ENCODE results near the gene LRCH3.

Gene LRCH3

GRCh38 chr3:197756704-197757103, 34.4 kb upstream of the LRCH3 start:
- TF ChIP-seq, protein P1, sequence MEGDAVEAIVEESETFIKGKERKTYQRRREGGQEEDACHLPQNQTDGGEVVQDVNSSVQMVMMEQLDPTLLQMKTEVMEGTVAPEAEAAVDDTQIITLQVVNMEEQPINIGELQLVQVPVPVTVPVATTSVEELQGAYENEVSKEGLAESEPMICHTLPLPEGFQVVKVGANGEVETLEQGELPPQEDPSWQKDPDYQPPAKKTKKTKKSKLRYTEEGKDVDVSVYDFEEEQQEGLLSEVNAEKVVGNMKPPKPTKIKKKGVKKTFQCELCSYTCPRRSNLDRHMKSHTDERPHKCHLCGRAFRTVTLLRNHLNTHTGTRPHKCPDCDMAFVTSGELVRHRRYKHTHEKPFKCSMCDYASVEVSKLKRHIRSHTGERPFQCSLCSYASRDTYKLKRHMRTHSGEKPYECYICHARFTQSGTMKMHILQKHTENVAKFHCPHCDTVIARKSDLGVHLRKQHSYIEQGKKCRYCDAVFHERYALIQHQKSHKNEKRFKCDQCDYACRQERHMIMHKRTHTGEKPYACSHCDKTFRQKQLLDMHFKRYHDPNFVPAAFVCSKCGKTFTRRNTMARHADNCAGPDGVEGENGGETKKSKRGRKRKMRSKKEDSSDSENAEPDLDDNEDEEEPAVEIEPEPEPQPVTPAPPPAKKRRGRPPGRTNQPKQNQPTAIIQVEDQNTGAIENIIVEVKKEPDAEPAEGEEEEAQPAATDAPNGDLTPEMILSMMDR (IDR thresholded peaks at IDR 0.05; ENCODE audit: low read depth, low read length), result no peak
- H3K4me1 ChIP-seq, result no peaks in the 10 kb centered on the region
- no peak for DNase-seq
- H3K4me3 ChIP-seq (ENCODE audit: low read depth, low read length), result no peak overlapping the region
- no peaks in the 10 kb centered on the region for H3K9me3 ChIP-seq
- peaks cover 24% of the 10 kb centered on the region for H3K36me3 ChIP-seq
- H3K27me3 ChIP-seq, result no peaks in the 10 kb centered on the region

- H3K27me3 ChIP-seq, result no peaks in the 10 kb centered on the region
- no peaks in the 10 kb centered on the region for H3K9me3 ChIP-seq
- DNase-seq, result no peak
- H3K36me3 ChIP-seq, result peaks cover 37% of the 10 kb centered on the region
- TF ChIP-seq, protein P1 (IDR thresholded peaks at IDR 0.05; ENCODE audit: low read depth, low read length), result no peak
- no peak overlapping the region for H3K4me3 ChIP-seq (ENCODE audit: low read depth, low read length)
- no peaks in the 10 kb centered on the region for H3K4me1 ChIP-seq
Measured at GRCh38 chr3:197758512-197758911, 32.5 kb upstream of the LRCH3 start.

GRCh38 chr3:197761784-197762183, 29.3 kb upstream of the LRCH3 start:
- H3K9me3 ChIP-seq, result no peaks in the 10 kb centered on the region
- TF ChIP-seq, protein P1 (IDR thresholded peaks at IDR 0.05; ENCODE audit: low read depth, low read length), result no peak
- no peak overlapping the region for H3K4me3 ChIP-seq (ENCODE audit: low read depth, low read length)
- H3K4me1 ChIP-seq, result no peaks in the 10 kb centered on the region
- DNase-seq, result no peak
- H3K27me3 ChIP-seq, result no peaks in the 10 kb centered on the region
- H3K36me3 ChIP-seq, result peaks cover 42% of the 10 kb centered on the region

GRCh38 chr3:197775317-197775716, 15.7 kb upstream of the LRCH3 start:
- H3K36me3 ChIP-seq, result peaks cover 53% of the 10 kb centered on the region
- H3K27me3 ChIP-seq, result no peaks in the 10 kb centered on the region; the same call in 1 of the 2 replicates
- peak; percentile 54 for DNase-seq
- H3K4me3 ChIP-seq (ENCODE audit: low read depth, low read length), result no peak overlapping the region
- TF ChIP-seq, protein P1 (IDR thresholded peaks at IDR 0.05; ENCODE audit: low read depth, low read length), result no peak
- H3K4me1 ChIP-seq, result no peaks in the 10 kb centered on the region; the same call in 1 of the 2 replicates
- H3K9me3 ChIP-seq, result no peaks in the 10 kb centered on the region

GRCh38 chr3:197782230-197782629, 8.8 kb upstream of the LRCH3 start:
- no peaks in the 10 kb centered on the region for H3K27me3 ChIP-seq
- no peak for DNase-seq
- no peak overlapping the region for H3K4me3 ChIP-seq (ENCODE audit: low read depth, low read length)
- TF ChIP-seq, protein P1 (IDR thresholded peaks at IDR 0.05; ENCODE audit: low read depth, low read length), result no peak
- no peaks in the 10 kb centered on the region for H3K9me3 ChIP-seq
- no peaks in the 10 kb centered on the region for H3K4me1 ChIP-seq
- H3K36me3 ChIP-seq, result peaks cover 25% of the 10 kb centered on the region

DNA sequence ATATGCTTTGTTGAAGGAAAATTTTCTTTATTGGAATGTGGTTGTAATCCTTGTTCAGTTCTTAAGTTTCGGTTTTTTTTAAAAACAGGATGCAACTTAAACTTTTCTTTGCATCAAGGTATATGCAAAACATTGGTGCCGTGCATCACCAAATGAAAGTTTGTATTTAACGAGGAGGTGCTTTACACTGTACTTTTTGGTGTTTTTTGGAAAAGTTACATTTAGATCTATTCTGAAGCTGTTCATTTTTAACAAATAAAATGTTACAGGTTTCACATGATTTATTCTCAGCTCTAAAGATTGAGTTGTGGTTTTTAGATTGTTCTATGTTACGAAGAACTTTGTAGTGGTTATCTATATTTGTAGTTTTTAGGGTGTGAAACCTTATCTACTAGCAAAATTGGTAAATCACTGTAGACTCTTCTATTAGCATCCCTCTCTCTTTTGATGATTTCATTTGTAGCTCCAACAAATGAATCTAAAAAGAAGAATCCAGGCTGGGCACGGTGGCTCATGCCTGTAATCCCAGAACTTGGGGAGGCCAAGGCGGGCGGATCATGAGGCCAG, 7.0 kb upstream of the LRCH3 start:
- TF ChIP-seq, protein P1 (IDR thresholded peaks at IDR 0.05; ENCODE audit: low read depth, low read length), result no peak
- Histone ChIP-seq H3K9me3 (no peaks in the 10 kb centered on the region), H3K36me3 (peaks cover 10% of the 10 kb centered on the region), H3K4me1 (no peaks in the 10 kb centered on the region), H3K4me3 (ENCODE audit: low read depth, low read length) (no peak overlapping the region), H3K27me3 (no peaks in the 10 kb centered on the region)
- no peak for DNase-seq
